Measurements from ENCODE around the gene TRAF7.
A peak's percentile ranks its signal among the peaks of the same experiment; 100 is the strongest.

The TRAF7 gene

DNA sequence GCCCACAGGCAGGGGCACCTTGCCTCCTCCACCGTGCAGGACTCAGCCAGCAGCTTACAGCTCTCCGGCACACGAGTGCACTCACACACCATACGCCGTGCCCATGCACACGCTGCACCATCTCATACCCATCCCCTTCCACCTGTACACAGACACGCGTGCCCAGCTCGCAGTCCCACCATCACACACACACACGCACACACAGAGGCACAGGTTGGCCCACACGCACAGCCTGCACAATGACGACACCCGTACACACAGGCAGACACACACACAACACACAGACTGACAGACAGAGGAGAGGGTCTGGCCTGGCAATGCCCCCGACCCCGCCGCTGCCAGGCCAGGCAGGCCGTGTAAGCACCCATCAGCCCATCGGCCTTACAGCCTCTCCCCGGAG, 28.8 kb downstream of the TRAF7 start:
- DNase-seq = no peak

DNA sequence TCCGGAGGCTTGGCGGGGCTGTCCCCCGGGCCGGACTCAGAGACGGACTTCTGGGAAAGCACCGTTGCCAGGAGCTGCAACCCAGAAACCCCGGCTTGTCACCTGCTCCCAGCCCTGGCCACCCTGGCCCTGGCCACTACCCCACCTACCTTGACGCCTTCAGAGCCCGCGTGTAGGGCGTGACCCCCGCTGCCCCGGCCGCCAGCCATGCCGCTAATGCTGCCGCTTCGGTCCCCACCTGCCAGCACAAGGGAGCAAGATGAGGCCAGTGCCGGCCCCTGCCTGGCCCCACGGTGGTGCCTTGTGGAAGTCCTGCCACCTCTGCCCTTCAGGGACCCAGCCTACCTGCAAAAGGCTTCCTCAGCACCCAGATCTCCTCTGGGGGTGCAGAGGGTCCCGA, 29.4 kb downstream of the TRAF7 start:
- DNase-seq = no peak

DNA sequence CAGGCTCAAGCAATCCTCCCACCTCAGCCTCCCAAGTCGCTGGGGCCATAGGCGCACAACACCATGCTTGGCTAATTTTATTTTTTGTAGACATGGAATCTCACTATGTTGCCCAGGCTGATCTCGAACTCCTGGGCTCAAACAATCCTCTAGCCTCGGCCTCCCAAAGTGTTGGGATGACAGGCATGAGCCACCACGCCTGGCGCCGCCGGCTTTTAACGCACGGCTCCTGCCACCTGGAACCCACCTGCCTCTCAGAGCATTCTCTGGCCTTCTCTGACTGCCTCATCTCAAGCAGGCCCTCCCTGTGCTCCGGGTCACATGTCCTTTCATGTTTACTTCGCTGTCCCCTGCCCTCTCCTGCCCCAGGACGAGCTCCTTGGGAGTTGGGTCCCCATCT, 30.5 kb downstream of the TRAF7 start:
- no peak for DNase-seq

DNA sequence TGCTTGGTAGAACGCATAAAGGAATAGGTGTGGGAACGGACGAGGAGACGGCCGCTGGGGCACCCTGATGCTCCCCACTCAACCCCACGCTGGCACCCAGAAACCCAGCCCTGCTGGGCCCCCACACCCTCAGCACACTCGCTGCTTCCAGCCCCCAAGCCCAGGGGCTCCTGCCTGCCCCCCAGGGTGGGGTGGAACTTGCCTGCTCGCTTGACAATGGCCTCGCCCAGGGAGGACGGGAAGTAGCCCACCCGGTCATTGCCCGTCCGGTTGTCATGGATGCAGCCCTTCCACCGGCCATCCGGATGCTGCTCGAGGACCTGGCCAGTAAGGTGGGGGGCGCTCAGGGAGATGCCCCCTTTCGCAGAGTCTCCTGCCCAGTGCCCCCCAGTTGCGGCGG, 30.9 kb downstream of the TRAF7 start:
- no peak for DNase-seq

DNA sequence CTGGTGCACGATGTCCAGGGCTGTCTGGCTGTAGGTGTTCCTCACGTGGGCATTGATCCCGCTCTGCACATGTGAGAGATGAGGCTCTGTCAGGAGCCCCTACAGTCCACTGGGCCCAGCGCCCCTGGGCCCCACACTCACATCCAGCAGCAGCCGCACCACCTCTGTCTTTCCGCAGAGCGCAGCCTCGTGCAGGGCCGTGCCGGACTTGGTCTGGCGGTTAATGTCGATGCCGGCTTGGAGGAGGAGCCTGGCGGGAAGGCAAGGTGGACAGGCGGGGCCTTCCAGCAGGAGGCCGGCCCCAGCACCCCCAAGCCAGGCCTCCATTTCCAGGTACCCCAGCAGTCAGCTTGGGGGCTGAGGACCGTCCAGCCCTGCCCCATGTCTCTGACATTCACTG, 31.6 kb downstream of the TRAF7 start:
- DNase-seq = no peak

DNA sequence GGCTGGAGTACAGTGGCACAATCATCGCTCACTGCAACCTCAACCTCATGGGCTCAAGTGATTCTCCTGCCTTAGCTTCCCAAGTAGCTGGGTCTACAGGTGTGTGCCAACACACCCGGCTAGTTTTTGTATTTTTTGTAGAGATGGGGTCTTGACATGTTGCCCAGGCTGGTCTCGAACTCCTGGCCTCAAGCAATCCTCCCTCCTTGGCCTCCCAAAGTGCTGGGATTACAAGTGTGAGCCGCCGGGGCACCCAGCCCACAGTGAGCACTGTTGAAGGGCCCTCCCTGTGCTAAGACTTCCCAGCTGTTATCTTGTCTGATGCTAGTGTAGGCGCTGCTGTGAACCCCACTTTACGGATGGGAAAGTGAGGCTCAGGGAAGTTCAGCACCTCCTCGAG, 32.8 kb downstream of the TRAF7 start:
- DNase-seq = no peak

DNA sequence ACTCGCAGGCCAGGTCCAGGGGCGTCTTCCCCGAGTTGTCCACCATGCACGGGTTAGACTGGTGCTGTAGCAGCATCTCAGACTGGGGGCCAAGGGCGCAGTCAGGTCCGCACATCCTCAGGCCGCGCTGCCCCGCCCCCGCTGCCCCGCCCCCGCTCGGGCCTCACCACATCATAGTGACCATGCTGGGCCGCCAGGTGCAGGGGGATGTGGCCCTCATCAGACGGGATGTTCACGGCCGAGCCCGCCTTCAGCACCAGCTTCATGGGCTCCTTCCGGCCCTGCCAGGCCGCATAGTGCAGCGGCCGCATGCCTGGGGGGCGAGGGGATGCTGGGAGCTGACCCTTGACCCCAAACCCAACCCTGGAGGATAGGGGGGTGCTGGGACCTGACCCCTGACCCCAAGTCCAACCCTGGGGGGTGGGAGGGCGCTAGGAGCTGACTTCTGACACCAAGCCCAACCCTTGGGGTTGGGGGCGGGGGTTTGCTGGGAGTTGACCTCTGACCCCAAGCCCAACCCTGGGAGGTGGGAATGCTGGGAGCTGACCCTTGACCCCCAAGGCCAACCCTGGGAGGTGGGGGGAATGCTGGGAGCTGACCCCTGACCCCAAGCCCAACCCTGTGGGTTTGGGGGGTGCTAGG, 33.8 kb downstream of the TRAF7 start:
- DNase-seq = no peak

DNA sequence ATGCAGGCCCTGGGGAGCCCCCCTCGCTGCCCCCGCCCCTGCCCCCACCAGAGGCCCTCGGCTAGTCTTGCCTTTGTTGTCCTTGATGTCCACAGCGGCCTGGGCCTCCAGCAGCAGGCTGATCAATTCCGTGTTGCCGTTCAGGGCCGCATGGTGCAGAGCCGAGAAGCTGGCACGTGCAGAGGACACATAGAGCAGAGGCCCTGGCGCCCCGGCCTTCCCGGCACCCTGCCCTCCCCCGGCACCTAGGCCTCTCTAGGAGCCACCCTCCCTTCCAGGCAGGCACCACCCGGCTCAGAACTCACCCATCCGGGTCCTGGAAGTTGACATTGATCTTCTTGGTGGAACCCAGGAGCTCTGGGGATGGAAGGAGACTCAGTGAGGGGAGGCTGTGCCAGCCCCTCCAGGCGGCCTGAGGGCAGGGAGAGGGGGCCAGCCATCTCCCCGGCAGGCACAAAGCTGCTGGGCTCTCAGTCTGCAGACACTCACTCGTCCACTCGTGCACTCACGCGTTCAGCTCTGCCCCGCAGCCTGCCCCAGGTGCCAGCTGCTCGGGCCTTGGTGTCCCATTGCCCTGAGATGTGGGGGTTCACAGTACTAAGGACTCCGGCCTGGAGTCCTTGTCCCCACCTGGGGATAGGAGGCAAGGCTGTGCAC, 34.5 kb downstream of the TRAF7 start:
- no peak for DNase-seq

DNA sequence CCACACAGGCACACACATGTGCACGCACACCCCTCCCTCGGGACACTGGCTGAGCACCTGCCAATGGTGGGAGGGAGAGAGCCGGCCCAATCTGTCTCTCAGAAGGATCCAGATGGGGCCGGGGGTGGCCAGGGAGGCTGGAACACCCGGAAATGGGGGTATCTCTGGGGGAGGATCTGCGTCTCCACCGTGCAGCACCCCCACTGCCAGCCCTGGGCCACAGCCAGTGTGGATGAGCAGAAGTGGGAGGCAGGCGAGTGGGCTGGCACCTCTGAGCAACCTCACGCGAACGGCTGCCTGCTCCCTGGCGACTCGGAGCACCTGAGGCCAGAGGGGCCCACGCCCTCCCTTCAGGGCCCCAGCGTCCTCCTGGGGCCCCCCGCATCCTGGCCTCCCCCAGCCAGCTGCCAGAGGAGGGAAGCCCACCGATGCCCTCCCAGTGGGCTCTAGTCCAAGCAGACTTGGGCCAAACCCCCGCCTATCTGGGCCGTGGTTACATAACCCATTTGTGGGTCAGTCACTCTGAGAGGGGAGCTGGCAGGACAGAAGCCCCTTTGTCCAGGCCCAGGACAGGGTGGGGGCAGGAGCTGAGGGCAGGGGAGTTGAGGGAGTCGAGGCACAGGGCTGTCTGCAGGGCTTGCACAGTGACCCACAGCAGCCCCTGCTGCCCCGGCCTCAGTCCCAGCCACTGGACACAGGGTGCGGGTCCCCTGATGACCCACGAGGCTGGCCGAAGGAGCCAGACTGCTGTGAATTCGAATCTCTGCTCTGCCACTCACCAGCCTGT, 35.3 kb downstream of the TRAF7 start:
- DNase-seq = peak in 9 of 14 donors; percentile 7 to 68 (median 34)

DNA sequence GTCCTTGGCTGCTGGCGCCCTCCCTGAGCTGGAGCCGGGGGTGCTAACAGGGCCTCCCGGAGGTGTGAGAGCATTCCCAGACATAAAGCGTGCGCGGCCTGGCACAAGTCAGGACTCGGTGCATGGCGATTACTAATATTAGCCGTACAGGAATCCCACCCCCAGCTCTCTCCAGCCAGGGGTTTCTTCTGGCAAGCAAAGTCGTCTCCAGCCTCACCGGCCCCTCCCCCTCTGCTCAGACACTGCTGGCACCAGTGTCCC, 35.8 kb downstream of the TRAF7 start:
- peak in 1 of 14 donors; percentile 50 for DNase-seq

DNA sequence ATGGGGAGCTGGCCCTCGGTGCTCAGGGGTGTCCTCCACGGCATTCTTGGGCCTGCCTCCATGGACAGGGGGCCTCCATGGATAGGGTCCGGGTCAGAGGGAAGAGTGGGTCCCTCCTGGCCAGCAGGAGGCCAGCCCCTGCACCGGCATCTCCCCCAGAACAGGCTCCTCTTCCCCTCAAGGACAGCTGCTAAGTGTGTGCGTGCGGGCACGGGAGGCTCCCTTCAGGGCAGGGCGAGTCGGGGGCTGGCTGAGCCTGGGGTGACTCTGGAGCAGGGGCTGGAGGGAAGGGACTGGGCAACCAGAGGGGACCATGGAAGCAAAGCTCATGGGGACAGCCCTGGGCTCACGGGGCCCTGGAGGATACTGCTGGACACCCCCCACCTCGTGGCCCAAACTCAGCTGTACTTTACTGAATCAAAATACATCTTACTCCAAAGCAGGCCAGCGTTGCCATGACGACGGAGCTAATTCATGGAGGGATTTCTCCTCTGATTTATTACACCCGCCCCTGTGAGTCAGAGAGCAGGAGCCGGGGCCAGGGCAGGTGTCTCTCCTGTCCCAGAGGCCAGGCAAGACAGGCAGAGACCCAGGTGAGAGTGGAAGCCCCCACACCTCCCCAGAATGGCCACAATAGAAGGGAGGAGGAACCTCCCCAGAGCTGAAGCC, 38.7 kb downstream of the TRAF7 start:
- no peak for DNase-seq

DNA sequence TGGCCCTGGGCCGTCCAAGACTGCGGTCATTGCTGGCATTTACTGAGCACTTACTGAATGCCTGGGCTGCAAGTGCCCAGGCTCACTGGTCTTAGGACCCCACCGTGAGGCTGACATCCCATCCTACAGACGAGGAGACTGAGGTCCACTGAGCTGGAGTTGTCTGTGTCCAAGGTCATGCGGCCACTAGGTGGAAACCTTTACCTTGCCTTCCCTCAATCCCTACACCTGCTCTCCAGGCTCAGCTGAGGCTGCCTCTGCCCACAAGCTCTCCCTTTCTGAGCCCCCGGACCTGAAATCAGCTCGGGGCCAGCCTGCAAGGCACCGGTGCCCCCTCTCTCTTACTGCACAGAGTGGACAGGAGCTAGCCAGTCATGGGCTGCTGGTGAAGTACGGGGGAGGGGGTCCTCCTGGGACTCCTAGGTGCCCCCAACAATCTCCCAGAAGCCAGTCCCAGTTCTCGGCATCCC, 39.3 kb downstream of the TRAF7 start:
- DNase-seq = peak in 1 of 14 donors; percentile 40

DNA sequence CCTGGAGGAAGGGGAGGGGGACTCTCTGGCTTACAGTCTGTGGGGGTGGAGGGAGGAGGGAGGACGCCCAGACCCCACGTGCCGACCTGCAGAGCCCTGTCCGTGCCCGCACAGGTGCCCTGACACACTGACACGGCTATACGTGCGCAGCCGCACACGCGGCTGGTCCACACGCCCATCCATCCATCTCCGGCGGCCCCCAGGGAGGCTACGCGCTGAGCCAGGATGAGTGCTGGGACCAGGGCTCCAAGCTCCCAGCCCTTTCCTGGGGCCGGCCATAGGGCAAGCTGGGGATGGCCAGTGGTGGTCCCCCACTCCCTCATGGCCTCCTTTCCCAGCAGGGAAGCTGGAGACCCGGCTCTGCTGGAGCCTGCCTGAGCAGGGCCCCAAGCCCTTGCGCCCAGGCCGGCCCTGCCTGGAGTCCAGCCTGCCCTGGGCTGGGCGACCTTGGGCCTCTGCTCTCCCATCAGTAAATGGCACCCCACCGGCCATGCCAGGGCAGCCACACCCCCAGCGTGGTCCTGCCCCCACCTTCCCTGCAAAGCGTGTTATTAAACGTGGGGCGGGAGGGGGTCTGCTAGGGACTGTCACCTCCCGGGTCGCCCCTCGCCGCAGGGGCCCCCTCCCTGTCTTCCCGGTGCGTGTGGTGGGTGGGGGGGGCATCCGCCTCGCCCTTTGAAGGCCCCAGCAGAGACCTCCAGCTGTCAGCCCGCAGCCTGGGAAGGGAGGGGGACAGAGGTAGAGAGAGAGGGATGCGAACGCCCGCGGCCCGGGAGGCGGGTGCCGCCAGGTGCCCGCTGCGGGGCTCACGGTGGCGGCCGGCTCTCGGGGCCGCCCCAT, 40.0 kb downstream of the TRAF7 start:
- no peak for DNase-seq

DNA sequence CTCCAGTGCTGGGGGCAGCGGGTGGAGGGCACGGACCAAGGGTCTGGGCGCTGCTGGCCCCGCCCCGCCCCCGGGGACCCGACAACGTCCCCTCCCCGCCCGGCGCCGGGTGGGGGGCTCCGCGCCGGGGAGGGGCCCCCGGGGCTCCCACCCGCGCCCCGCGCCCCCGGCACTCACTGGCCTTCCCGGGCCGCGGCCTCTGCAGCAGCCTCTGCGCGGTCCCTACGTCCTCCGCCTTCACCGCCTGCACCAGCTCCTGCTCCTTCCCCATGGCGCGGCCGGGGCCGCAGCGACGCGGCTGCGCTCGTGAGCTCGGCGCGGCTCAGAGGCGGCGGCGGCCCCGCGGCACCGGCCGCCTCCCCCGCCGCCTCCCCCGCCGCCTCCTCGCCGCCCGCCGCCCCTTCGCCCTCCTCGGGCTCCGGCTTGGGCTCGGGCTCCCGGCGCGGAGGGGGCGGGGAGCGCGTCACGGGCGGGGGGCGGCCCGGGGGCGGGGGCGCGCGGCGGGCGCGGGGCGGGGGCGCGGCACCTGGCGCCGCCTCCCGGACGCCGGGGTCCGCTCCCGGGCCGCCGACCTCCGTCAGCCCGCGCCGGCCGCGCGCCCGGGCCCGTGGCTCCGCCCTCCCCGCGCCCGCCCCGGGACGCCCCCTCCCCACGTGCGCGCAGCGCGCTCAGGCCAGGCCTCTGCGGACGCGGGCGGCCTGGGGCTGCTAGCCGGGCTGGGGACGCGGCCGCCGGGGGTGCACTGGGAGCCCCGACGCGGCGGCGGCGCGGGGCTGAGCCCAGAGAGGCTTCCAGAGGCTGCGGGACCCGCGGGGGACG, 40.8 kb downstream of the TRAF7 start, which contains the start of gene CASKIN1:
Gene CASKIN1, minus strand, starts transcription at position 444 of the 819 bp plus-strand sequence. Its CDS starts 173 bp downstream, at position 271.
- DNase-seq = no peak

DNA sequence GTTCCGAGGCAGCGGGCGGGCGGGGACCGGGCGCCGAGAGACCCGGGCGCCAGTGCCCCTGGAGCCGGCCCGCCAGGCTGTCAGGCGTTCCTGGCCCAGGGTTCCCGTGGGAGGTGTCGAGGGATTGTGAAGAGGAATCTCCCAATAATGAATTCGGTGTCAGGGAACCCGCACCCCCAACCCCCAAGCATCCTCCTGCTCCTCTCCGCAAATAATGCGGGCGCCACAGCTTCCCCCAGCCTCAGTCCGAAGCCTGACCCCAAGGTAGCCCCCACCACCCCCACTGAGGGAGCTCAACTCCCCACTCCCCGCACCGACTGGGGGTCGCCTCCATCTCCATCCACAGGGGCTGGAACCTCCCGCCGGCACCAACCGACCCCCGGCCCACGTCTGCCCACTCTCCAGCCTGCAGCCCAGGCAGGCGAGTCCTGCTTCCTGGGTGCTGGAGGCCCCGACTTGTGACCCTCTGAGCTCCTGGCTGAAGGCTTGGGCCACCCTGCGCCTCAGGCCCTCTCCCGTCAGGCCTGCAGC, 41.5 kb downstream of the TRAF7 start:
- no peak for DNase-seq

DNA sequence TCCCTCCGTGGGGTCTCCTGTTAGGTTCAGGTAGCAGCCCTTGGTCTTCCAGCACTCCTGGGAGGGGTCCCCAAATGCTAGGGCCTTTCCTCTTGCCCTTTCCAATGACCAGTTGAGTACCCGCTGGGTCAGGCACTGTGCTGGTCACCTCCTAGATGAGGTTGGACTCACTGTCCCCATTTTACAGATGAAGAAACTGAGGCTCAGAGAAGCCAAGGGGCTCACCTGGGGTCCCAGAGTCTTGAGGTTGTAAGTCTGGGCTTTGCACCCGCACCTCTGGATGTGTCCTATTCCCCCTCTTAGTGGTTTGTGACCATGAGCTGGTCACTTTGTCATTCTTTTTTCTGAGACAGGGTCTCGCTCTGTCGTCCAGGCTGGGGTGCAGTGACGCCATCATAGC, 42.2 kb downstream of the TRAF7 start:
- no peak for DNase-seq

DNA sequence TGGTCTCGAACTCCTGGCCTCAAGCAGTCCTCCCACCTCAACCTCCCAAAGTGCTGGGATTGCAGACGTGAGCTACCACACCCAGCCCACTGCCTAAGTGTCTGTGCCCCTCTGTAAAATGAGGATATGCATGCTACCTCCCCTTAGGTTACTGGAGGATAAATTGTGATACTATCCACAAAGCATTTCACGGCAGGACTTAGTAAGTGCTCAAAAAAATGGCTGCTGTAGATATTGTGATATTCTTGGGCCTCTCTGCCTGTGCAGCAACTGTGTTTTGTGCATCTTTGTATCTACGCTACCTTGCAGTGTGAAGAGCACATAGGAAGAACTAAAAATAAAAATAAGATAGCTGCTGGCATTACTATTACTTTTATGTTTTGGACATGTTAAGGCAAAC, 42.7 kb downstream of the TRAF7 start:
- no peak for DNase-seq

DNA sequence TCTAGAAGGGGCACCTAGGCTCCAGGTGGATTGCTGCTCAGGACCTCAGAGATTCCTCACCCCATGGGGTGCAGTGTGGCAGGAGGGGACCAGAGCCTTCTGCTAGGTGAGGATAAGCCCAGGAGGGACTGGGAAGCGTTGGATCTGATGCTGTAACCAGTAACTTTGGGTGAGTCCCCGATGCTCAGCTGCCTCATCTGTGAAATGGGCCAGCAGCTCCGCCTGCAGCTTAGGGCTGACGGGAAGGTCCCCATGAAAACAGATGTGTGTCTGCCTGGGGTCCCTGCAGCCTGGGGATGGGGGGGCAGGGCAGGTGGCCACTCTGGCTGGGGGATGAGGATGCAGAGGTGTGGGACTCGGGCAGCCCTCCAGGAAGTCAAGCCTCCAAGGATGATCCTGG, 43.5 kb downstream of the TRAF7 start:
- no peak for DNase-seq

DNA sequence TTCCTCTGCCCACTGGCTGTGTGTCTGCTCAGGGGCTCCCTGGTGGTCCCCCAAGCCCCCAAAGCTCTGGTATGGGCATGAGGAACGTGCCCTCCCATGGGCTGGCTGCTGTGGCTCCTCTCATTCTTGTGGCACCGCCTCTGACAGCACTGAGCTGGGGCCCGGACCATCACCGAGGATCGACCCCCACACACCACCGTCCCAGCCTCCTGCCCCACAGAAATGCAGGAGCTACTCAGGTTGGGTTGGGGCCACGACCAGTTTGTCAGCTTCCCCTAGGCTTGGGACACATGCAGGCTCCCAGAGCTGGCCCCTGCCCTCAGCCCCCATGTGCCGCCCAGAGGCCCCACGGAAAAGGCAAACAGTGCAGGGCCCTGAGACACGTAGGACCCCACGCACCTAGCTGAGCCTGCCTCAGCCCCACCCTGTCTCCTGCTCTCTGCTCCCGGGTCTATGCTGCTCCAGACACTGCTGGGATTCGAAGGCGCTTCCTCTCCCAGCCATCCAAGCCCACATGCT, 44.1 kb downstream of the TRAF7 start:
- no peak for DNase-seq

DNA sequence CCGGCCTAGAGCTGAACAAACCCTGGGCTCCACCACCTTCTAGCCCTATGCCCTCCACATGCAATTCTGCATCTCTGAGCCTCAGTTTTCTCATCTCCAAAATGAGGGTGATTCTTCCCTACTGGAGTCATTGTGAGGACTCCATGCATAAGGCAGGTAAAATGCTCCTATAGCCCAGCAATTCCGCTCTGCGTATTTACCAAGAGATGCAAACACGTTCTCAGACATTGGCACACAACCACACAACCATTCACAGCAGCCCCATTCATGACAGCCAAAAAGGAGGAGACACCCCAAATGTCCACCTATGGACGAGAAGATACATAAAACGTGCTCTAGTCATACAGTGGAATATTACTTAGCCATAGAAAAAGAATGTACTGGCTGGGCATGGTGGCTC, 44.7 kb downstream of the TRAF7 start:
- DNase-seq = no peak

All from C1 segment of cervical spinal cord (tissue), 14 donors.